ENCODE data around the gene FMNL1.

- no peak for TF ChIP-seq ATF3 (IDR thresholded peaks at IDR 0.05)
- TF ChIP-seq JUND (IDR thresholded peaks at IDR 0.05): no peak
- TF ChIP-seq CTCF (IDR thresholded peaks at IDR 0.05; ENCODE audit: low read depth, low read length, missing input control): no peak
Observed at GRCh38 chr17:45263477-45263860, 41.8 kb downstream of the FMNL1 start.

Data from liver (tissue), 3 donors.